ENCODE data around the gene NELFCD.

DNA sequence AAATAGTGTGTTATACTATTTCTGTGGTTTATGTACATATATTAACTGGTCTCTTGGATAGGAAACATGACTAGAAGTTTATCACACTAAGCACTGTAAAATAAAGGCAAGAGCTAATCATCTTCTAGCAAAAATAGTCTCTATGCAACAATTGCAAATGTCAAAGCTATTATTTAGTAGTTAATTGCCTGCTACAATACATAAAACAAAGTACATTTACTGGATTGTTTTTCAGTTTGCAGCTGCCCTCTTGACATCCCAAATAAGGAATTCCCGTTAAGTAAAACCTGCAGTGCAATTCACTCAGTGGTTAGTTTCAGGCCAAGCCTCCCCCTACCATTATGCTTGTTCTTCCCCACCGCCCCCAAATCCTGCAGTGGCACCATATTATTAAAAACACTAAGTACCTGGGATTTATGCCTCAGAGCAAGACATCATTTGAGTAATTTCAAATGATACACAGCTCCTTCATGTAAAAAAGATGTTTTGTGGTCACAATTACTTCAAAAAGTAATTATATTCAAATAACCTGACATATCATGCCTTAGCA is 52.6 kb downstream of the NELFCD start:
- TF ChIP-seq, protein P1, sequence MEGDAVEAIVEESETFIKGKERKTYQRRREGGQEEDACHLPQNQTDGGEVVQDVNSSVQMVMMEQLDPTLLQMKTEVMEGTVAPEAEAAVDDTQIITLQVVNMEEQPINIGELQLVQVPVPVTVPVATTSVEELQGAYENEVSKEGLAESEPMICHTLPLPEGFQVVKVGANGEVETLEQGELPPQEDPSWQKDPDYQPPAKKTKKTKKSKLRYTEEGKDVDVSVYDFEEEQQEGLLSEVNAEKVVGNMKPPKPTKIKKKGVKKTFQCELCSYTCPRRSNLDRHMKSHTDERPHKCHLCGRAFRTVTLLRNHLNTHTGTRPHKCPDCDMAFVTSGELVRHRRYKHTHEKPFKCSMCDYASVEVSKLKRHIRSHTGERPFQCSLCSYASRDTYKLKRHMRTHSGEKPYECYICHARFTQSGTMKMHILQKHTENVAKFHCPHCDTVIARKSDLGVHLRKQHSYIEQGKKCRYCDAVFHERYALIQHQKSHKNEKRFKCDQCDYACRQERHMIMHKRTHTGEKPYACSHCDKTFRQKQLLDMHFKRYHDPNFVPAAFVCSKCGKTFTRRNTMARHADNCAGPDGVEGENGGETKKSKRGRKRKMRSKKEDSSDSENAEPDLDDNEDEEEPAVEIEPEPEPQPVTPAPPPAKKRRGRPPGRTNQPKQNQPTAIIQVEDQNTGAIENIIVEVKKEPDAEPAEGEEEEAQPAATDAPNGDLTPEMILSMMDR (IDR thresholded peaks at IDR 0.05; ENCODE audit: low read depth, low read length): no peak
- TF ChIP-seq EZH2phosphoT487 (IDR thresholded peaks at IDR 0.05; ENCODE audit: low read depth): no peak

Measured in OCI-LY3 (cell line).